GM12864 (cell line): ENCODE data around the gene ZHX3.

Source experiments
- DNase-seq: peaks from one replicate; pipeline ENCODE4 v3.0.0-alpha.2; 2011; ENCODE audit warnings: low read depth
- H3K4me3 ChIP-seq: 2 replicates; pipeline ENCODE4 v1.5.1; 2011; ENCODE audit warnings: mild to moderate bottlenecking, low read depth, low read length, control low read depth
- CTCF ChIP-seq: IDR thresholded peaks from 2 replicates; pipeline ENCODE4 v1.5.1; 2011; ENCODE audit warnings: low read depth, mild to moderate bottlenecking, moderate library complexity, low read length, control low read depth, inconsistent platforms; ENCODE audit errors: missing control alignments

Gene ZHX3

GRCh38 chr20:41145317-41145716 is 172.2 kb downstream of the ZHX3 start:
- H3K4me3 ChIP-seq = no peak overlapping the region
- no peak for DNase-seq
- TF ChIP-seq CTCF = no peak

DNA sequence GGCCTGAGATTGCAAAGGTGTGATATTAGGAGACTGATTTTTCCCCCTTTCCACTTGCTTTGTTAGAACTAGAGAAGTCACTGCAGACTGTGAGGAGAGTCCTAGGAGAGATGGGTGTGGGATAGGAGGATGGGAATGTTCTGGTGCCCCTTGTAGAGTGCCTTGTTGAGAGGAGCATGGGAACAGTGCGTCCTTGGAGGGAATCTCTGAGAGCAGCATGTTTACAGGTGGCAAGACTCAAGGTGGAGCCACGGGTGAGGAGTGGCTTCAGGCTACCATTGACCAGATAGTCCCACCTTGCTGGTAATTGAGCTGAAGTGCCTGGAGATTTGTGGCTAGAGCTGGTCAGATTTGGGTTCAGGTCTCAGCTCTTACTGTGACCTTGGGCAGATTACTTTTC is 174.2 kb downstream of the ZHX3 start:
- no peak overlapping the region for H3K4me3 ChIP-seq
- no peak for TF ChIP-seq CTCF
- DNase-seq = no peak

DNA sequence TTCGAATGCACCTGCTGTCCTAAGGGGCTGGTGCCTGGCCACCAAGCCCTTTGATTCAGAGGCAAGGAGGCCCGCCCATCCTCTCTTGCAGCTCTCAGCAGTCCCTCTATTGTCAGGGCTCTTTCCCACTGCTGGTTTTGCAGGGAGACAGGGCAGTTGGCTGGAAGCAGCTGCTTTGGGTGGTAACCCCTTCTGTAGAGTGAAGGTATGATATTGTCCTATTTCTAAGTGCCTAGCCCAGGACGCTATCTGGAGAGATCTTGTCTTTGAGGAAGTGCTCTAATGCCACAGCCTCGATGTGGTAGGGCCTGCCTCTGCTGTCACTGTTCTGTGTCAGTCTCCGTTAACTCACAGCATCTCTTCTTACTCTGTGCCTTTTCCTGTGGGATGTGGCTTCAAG is 174.6 kb downstream of the ZHX3 start:
- DNase-seq = no peak
- TF ChIP-seq CTCF = no peak
- H3K4me3 ChIP-seq = no peak overlapping the region

DNA sequence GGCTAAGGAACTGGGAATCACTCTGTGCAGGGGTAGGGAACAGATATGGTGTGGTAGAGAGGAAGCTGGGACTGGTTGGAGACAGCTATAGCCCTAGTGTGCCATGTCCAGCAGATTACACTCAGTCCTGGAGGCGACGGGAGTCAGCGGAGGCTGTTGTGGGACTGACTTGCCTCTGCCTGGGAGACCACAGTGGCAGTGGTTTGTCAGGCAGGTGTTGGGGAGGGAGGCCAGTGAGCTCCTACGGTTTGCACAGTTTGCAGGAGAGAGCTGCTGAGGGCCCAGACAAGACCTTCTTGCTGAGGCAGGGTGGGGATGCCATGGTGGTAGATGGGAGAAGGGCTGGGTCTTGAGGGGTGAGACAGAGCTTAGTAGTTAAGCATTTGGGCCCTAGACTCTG is 175.3 kb downstream of the ZHX3 start:
- DNase-seq = no peak
- H3K4me3 ChIP-seq = no peak overlapping the region
- TF ChIP-seq CTCF = no peak

GRCh38 chr20:41141153-41141815 is 176.2 kb downstream of the ZHX3 start:
- no peak for TF ChIP-seq CTCF
- peak overlapping the region; percentile 4; the same call in 1 of the 2 replicates for H3K4me3 ChIP-seq
- DNase-seq = no peak

- no peak for DNase-seq
- peak overlapping the region; percentile 5; the same call in 1 of the 2 replicates for H3K4me3 ChIP-seq
- no peak for TF ChIP-seq CTCF
These were observed 177.1 kb downstream of the ZHX3 start for GRCh38 chr20:41140226-41141133.
